GM18505 (cell line): ENCODE data around the gene VCAM1.
"Not testable (repeated sequence)": the region's sequence is repeated elsewhere in the genome, so short reads cannot be mapped to it uniquely, and the experiment has no call there.

Source experiments
- ATAC-seq: cut with Tn5 transposase; IDR thresholded peaks from one replicate; pipeline ENCODE4 v1.9.1; 2021; ENCODE audit not compliant: unreplicated experiment
- POLR2A ChIP-seq: IDR thresholded peaks from 4 replicates; pipeline ENCODE4 v1.6.1; 2011; ENCODE audit warnings: borderline replicate concordance; ENCODE audit not compliant: insufficient read depth, insufficient read length; ENCODE audit errors: extremely low read depth

VCAM1 gene

GRCh38 chr1:100778748-100779147 is 59.2 kb downstream of the VCAM1 start:
- no peak for TF ChIP-seq POLR2A
- no peak for ATAC-seq

DNA sequence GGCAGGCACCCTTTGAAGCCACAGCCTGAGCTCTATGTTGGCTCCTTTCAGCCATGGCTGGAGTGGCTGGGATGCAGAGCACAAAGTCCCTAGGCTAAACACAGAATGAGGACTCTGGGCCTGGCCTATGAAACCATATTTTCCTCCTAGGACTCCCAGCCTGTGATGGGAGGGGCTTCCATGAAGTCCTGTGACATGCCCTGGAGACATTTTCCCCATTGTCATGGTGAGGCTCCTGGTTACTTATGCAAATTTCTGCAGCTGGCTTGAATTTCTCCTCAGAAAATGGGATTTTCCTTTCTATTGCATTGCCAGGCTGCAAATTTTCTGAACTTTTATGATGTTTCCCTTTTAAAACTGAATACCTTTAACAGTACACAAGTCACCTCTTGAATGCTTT is 61.3 kb downstream of the VCAM1 start:
- no peak for TF ChIP-seq POLR2A
- no peak for ATAC-seq

GRCh38 chr1:100781728-100782127 is 62.2 kb downstream of the VCAM1 start:
- ATAC-seq: not testable (repeated sequence)

GRCh38 chr1:100782473-100783039 is 63.0 kb downstream of the VCAM1 start:
- no peak for ATAC-seq
- TF ChIP-seq POLR2A: no peak

DNA sequence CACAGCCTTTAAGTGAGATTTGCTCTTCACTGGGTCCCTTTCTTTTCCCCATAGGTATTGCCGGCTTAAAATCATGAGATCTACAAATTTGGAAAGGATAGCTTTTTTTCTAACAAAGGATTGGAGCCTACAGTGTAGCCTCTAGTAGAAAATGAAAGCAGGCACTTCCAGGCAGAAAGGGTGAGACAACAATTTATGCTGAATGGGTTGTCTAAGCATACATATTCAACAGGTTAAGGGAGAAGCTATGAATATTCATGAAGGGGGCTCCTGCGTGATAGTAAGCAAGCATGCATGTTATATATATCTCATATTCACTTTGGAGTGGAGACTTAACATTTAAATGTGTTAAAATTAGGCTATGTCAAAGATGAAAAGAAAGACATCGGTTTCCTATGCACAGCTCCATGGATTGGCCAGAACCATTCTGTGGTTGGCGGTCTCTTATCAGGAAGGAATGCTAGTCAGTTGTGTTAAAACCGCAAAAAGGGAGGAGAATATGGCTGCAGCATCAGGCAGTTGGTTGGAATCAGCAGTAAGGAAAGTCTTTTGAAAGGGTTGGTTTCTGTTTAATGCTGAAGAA is 66.0 kb downstream of the VCAM1 start:
- ATAC-seq: no peak

GRCh38 chr1:100786870-100787269 is 67.3 kb downstream of the VCAM1 start:
- no peak for ATAC-seq
- TF ChIP-seq POLR2A: no peak

More for the DNA sequence above, 66.0 kb downstream of the VCAM1 start:
- TF ChIP-seq POLR2A: no peak
